Hematopoietic multipotent progenitor cell treated with erythropoietin and hydrocortisone succinate and interleukin-3 and kit ligand, for 6 days (in vitro differentiated cells): ENCODE data around the gene CES3.
"Not testable (repeated sequence)": the region's sequence is repeated elsewhere in the genome, so short reads cannot be mapped to it uniquely, and the experiment has no call there.

ENCODE experiments used
- DNase-seq: peaks from one replicate; pipeline ENCODE4 v3.0.0-alpha.2; 2015

Gene CES3

GRCh38 chr16:66946974-66947301 lies 14.1 kb upstream of the CES3 start:
- DNase-seq = no peak

- peak; percentile 95 for DNase-seq
These were observed 13.6 kb upstream of the CES3 start for GRCh38 chr16:66947302-66948065.

- DNase-seq = no peak
These were observed 12.8 kb upstream of the CES3 start for GRCh38 chr16:66948134-66948836.

GRCh38 chr16:66948837-66949225 lies 12.2 kb upstream of the CES3 start:
- no peak for DNase-seq

GRCh38 chr16:66949472-66949871 lies 11.6 kb upstream of the CES3 start:
- DNase-seq = no peak

GRCh38 chr16:66950437-66950836 lies 10.6 kb upstream of the CES3 start:
- no peak for DNase-seq

GRCh38 chr16:66950971-66951790 lies 9.9 kb upstream of the CES3 start:
- DNase-seq = no peak

- DNase-seq = no peak
These were observed 8.5 kb upstream of the CES3 start for GRCh38 chr16:66952430-66953110.

GRCh38 chr16:66953462-66954096 lies 7.5 kb upstream of the CES3 start:
- no peak for DNase-seq

- DNase-seq = peak; percentile 90
These were observed 6.9 kb upstream of the CES3 start for GRCh38 chr16:66954097-66954659.

- DNase-seq = not testable (repeated sequence)
These were observed 5.5 kb upstream of the CES3 start for GRCh38 chr16:66955363-66956153.

- DNase-seq = not testable (repeated sequence)
These were observed 5.0 kb upstream of the CES3 start for GRCh38 chr16:66956154-66956457.

- no peak for DNase-seq
These were observed 2.0 kb upstream of the CES3 start for GRCh38 chr16:66958857-66959703.

GRCh38 chr16:66959704-66960161 lies 1.3 kb upstream of the CES3 start:
- no peak for DNase-seq

- DNase-seq = no peak
These were observed 796 bp upstream of the CES3 start for GRCh38 chr16:66960270-66960669.

GRCh38 chr16:66961914-66962313 lies 848 bp downstream of the CES3 start:
- DNase-seq = no peak

GRCh38 chr16:66964049-66964448 lies 3.0 kb downstream of the CES3 start:
- no peak for DNase-seq

GRCh38 chr16:66968847-66969246 lies 7.8 kb downstream of the CES3 start:
- no peak for DNase-seq

- DNase-seq = no peak
These were observed 10.0 kb downstream of the CES3 start for GRCh38 chr16:66970775-66971720.
